NCI-H510A (cell line): ENCODE results near the gene ATXN7L3.
A peak's percentile ranks its signal among the peaks of the same experiment; 100 is the strongest.
"Not testable (repeated sequence)": the region's sequence is repeated elsewhere in the genome, so short reads cannot be mapped to it uniquely, and the experiment has no call there.

Experiments
- DNase-seq: peaks from one replicate; lab custom pipeline; 2025; lab: John Stamatoyannopoulos, UW

ATXN7L3 gene, protein sequence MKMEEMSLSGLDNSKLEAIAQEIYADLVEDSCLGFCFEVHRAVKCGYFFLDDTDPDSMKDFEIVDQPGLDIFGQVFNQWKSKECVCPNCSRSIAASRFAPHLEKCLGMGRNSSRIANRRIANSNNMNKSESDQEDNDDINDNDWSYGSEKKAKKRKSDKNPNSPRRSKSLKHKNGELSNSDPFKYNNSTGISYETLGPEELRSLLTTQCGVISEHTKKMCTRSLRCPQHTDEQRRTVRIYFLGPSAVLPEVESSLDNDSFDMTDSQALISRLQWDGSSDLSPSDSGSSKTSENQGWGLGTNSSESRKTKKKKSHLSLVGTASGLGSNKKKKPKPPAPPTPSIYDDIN

DNA sequence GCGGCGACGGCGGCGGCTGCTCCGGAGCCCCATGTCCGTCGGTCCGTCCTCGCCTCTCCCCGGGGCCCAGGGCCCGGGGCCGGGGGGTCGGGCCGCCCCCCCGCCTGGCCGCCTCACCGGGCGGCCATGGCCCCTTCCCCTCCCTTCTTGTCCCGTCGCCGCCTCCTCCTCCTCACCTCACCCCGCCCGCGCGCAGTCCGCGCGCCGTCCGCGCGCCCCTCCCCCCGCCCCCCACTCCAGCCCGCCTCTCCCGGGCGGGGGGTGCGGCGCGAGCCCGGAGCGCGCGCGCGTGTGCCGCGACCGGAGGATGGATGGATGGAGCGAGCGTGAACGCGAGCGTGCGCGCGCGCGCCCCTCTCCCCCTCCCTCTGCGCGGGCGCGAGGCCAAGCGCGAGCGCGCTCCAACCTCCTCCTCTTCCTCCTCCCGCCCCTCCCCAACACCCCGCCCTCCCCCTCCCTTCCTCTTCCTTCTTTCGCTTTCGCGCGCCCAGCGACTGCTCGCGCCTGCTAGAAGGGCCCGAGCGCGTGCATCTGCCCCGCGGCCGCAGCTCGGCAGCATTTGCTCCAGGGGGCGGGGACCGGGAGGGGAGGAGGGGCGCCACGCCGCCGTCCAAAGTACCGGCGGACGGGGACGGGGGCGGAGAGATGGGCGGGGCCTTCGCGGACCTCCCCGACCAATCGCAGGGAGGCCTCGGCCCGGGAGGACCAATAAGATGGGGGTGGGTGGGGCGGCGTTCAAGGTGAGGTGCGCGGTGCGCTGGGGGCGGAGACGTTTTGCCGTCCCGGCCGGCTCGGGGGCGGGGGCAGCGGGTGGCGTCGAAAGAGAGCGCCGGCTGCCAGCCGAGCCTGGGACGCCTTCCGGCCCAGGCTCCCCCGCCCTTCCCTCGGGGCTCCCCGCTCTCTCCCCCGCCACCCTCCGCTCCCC, at the start of gene ATXN7L3:
Gene ATXN7L3 (minus strand): TSS at position 332 of the 925 bp plus-strand sequence. CDS start 1,814 bp downstream, outside the sequence.
- DNase-seq = peak; percentile 97

DNA sequence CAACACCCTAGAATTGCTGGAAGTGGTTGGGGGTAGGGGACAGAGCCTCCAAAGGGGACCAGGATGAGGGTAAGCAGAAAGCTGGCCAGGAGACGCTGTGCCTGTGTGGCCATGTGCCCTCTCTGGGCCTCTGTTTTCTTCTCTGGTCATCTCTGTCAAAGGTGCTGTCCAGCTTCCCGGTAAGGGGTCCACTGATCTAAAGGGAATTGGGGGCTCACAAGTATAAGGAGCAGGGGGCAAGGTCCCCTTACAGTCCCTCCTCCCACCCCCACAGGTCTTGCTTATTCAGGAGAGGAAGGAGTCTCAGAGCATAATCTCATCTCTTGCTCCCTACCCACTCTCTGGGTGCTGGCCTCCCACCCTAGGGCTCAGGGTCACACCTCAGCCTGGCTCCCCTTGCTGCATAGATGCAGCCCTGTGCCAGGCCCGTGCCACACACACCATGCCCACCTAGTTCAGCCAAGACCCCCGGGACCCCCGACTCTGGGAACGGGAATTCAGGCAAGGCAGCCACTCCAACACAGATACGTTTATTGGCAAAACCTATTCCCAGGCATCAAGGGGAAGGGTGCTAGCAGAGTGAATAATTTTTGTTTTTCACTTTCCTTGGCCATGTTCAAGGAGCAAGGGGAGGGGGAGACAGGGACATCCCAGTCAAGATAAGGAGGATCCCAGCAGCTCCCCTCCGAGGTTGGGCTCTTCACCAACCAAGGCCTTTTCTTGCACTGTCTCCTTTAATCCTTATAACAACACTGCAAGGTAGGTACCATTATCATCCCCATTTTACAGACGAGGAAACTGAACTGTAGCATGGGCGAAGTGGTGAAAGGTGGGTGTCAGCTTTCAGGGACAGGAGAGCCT, 48.4 kb upstream of the ATXN7L3 start:
- DNase-seq = no peak

DNA sequence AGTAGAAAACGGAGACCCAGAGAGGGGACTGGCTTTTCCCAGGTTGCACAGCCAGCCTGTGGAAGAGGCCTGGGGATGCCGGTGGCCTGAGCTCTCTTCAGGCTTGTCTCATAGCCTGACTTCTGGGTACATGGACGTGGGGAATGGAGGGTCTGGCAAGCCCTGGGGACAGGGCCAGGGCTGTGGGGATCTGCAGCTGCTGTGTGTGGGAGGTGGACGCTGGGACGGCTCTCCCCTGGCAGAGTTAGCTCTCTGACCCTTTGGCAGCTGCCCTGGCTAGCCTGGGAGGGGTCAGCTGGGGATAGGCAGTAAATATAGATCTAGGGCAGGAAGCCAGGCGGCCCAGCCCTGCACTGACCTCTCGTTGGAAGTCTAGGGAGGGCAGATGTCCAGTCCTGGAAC, 47.8 kb upstream of the ATXN7L3 start:
- no peak for DNase-seq

DNA sequence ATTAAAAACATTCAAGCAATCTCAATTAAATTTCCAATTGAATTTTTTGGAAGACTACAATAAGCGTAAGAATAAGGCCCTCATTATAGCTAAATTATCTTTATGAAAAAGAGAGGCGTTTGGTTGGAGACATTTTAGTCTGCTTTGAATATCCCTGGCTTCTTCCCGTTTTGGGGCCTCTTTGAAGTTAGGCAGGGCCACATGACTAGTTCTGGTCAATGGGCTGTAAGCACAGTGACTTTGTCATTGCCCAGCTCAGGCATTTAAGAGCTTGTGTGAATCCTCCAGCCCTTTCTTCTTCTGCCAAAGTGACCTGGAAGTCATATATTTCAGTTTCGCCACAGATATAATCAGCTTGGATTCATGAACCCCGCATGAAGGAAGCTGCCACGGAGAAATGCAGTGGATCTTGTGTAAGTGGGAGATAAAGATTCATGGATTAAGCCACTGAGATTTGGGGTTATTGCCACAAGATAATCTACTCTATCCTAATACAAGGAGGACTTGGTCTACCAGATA, 41.5 kb upstream of the ATXN7L3 start:
- no peak for DNase-seq

DNA sequence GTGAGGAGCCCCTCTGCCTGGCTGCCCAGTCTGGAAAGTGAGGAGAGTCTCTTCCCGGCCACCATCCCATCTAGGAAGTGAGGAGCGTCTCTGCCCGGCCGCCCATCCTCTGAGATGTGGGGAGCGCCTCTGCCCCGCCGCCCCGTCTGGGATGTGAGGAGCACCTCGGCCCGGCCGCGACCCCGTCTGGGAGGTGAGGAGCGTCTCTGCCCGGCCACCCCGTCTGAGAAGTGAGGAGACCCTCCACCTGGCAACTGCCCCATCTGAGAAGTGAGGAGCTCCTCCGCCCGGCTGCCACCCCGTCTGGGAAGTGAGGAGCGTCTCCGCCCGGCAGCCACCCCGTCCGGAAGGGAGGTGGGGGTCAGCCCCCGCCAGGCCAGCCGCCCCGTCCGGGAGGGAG, 38.2 kb upstream of the ATXN7L3 start:
- not testable (repeated sequence) for DNase-seq

DNA sequence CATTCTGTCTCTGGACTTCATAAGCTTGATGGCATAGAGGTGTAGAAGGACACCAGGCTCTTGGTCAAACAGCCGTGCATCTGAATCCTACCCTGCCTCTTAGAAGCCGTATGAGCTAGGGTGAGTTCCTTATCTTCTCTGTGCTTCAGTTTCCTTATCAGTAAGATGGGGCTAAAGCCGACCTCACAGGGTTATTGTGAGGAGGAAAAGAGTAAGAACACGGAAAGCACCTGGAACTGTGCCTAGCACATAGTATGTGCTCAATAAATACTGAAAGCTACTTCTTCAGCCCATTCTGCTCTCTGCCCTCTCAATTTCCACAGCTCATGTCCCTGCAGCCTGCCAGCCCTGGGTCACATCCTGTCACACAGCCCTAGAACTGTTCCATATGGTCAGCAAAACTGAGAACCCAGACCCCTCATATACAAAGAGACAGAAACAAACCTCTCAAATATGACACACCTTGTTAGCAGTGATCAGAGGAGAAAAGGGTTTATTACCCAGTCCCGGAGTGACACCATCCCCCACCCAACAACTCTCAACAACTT, 36.8 kb upstream of the ATXN7L3 start:
- DNase-seq = no peak

DNA sequence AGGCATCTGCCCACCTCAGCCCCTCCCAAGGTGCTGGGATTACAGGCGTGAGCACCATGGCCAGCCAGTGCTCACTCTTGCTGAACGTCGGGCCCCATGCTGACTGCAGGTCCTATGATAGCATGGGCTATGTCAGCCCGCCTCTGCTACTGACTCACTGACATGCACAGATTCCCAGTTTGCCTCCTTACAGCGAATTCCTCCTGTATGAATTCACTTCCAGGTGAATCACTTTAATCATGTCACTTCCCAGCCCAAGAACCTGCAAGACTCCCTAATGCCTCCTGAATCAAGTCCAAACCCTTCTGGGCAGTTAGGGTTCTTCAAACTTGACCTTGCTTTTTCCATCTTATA, 35.9 kb upstream of the ATXN7L3 start:
- no peak for DNase-seq

DNA sequence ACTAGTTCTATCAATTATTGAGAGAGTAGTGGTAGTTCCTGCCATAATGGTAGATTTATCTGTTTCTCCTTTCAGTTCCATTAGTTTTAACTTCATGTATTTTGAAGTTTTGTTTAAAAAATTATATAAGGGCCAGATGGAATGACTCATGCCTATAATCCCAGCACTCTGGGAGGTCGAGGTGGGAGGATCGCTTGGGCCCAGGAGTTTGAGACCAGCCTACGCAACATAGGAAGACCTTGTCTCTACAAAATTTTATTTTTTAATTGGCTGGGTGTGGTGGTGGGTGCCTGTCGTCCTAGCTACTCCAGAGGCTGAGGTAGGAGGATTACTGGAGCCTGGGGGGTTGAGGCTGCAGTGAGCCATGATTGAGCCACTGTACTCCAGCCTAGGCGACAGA, 33.9 kb upstream of the ATXN7L3 start:
- DNase-seq = no peak

DNA sequence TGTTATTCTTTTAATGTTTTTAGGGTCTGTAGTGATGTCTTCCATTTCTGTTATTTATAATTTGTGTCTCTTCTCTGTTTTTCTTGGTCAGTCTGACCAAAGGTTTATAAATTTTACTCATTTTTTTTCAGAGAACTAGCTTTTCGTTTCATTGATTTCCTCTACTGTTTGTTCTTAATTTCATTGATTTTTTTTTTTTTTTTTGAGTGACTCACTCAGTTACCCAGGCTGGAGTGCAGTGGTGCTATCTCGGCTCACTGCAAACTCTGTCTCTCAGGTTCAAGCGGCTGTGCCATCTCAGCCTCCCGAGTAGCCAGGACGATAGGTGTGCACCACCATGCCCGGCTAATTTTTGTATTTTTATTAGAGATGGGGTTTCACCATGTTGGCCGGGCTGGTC, 32.4 kb upstream of the ATXN7L3 start:
- no peak for DNase-seq

DNA sequence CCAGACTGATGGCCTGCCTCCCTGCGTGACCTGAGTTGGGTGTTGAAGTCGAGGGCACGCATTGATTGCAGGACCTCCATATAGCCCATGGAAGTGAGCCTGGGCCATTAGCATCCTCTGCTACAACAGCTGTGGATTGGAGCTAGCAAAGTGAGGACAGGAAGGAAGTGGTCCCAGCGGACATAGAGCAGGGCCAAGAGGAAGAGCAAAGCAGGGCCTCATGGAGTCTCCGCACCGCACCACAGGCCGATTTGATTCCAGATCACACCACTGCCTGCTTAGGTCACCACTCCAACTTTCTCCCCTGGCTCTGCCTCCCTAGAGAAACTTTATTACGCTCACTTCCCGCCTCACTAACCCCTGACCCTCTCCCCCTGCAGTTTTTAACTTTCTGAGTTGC, 30.5 kb upstream of the ATXN7L3 start:
- no peak for DNase-seq

DNA sequence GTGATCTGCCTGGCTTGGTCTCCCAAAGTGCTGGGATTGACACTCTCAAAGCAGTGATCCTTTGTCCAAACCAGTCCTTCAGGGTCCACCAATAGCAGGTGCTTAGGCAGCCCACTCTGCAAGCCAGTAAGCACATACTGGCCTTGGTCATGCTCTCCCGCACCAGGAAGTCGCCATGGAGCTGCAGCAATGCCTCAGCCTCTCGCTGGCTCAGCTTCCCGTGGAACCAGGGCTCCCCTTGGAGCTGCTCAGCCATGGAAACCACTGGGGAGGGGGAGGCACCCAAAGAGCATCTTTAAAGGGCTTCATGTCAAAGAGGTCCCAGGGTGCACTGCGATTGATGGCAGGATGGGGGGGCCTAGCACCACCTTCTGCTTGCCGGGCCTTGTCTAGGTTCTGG, 29.4 kb upstream of the ATXN7L3 start:
- DNase-seq = no peak

DNA sequence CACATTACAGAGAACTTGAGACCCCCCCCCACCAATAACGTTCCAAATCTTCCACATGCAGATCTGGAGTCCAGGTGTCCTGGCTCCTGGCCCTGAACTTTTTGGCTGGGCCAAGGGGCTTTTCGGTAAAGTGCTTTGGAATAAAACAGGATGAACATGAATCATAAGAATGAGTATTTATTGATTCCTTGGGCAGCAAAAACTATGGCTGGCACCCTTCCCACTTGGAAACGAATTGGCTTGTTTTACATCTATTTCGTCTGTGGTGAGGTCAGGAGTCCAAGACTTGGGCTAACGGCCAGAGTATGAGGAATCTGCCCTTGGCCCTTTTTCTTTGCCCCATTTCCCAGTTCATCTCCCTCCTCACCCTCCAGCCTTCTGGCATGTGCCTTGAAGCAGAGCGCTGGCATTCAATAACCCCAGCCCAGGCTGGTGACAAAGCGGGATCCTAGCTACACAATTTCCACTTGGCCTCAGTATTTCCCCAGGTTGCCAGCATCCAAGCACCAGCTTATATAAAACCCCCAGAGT, 23.9 kb upstream of the ATXN7L3 start:
- no peak for DNase-seq

DNA sequence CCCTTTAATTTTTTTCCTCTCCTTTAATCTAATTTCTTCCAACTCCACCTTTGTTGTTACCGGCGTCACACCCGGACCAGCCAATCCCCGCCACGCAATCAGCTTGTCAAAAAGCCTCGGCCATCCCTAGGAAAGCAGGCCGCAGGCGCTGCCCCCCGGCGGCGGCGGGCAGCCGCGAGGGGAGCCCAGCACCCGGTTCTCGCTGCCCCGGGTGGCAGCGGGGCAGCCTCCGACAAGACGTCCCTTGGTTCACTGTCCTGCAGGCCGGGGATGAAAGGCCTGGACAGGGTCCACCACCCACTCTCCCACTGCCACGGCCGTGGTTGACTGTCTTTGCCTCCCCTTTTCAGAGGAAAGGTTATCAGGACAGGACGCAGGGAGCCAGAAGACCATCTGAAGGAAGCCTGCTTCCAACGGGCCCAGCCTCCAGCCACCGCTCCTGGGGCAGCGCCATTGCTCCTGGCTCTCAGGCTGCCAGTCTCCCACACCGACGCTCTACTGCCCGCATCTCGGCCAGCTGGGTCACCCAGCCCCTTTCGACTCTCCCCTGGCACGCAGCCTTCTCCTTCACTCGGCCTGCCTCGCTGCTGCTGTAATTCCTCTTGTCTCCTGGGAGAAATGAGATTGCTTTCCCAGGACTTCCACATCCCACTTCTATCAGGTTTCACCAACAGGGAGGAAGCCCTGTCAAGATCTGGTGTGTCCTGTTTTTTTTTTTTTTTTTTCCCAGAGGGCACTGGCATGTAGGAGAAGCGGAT, 22.6 kb upstream of the ATXN7L3 start:
- DNase-seq = peak; percentile 49

DNA sequence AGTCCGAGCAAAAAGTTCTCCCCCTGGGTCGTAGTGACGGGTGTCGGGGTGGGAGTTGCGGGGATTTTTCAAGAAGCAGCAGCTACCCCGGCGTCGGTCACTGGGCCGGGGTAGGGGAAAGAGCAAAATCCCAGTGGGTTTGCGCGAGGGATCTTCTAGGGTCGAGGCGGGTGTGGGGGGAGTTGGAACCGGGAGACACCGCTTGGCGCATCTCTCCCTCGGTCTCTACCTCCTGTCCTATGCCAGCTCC, 22.1 kb upstream of the ATXN7L3 start:
- no peak for DNase-seq

DNA sequence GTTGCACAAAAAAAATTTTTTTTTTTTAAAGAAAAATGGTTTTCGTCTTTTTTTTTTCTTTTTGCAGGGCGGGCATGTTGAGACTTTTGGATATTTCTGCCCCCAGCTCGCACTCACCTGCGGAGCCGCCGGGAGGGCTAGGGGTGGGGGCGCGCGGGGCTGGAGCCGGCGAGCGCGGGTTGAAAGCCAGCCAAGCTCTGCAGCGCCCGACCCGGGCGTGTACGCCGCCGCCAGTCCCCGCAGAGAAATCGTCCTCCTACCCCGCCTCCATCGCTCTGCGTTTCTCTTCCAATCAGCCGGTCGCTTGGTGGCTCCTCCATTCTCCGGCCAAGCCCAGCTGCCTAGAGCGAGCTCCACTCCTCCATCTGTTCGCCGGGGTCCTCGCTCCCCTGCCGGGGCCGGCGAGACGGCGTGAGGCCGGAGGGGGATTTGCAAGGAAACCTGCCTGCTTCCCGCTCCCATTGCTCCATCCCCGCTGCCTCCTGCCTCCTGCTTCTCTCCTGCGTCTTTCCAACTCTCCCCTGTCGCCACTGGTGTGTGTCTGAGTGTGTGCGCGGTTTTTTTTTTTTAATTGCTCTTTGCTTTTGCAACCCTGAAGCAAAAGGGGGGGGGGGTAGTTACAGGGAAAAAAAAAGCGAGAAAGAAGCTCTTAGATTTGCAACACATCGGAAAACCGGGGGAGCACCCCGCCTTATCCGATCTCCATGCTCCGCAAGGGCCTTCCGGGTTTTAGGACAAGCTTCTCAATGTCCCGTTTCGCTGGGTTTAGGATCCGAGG, 21.6 kb upstream of the ATXN7L3 start:
- peak; percentile 75 for DNase-seq

DNA sequence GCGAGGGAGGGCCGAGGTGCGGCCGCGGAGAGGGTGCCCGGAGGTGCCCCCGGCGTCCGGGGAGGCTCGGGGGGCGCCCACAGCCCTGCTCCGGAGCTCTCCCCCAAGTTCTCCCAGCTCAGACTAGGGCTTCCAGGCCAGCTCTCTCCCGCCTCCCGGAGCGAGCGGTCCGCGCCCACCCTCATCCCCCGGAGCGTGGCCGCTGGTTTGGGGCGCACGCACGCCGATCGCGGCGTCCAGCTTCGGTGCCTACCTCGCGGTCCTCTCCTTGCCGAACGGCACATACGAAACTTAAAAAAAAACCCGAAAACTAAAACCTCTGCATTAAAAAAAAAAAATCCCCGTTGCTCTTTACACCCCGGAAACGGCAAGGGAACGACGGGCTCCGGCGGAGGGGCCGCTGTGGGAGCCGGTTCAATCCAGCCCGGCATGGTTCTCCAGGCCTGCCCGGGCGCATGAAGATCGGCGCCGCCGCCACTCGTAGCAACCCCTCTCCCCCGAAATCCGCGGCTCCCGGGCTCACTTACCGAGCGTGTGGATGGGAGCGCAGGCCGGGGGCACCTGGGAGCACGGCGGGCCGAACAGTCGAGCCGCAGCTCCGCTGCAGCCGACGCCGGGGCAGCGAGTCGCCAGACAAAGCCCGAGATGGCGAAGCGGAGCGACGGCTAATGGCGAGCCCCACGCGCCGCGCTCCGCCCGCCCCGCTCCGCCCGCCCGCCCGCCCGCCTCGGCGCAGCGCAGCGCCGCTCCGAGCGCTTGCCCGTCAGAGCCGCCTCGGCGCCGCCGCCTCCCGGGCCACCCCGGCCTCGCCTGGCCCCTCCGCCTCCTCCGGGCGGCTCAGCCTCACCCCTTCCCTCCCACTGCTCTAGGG, 20.8 kb upstream of the ATXN7L3 start:
- peak; percentile 23 for DNase-seq

DNA sequence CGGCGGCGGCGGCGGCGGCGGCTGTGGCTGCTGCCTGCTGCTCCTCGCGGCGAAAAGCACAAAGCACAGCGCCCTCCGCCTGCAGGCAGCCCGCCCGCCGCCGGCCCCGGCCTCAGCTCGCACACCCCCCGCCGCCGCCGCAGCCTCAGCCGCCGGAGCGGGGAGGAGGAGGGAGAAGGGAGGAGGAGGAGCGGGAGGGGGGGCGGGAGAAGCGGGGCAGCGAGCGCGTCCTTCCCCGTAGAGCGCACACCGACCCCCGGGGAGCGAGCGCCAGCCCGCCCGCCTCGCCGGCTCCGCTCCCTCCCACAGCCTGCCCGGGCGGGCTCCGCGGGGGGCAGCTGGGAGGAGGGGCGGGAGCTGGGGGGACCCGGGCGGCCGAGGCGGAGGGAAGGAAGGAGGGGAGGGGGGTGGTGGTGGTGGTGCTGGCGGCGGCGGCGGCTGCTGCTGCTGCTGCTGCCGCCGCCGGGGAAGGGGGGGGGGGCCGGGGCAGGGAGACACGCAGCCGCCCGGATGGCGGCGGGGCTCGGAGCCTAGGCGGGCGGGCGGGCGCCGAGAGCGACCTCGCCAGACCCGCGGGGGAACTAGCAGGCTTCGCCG, 20.0 kb upstream of the ATXN7L3 start, which contains the start of gene UBTF:
Gene UBTF (minus strand): TSS at position 60 of the 597 bp plus-strand sequence. CDS start 1,446 bp downstream, outside the sequence.
- DNase-seq = peak; percentile 85

DNA sequence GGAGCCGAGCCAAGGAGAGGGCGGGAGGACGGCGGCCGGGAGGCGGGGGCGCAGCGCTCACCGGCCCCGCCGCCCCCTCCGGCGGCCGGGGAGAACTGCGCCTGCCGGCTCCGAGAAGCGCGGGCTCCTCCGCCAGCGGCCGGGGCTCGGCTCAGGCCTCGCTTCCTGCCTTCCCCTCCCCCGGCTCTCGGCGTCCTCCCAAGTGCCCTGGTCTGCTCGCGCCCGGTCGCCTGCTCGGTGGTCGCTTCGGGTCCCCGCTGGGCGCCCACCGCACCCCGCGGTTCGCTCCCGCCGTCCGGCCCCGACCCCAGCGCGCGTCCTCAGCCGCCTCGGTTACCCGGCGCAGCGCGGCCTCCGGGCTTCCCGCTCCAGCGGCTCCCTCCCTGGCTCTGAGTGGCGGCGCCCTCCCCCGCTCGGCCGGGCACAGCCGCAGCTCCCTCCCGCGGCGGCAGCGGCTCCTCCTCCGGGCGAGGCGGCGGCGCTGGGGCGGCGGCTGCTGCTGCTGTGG, 19.5 kb upstream of the ATXN7L3 start:
- peak; percentile 40 for DNase-seq
